Smooth muscle cell (in vitro differentiated cells): ENCODE results near the gene LRRC28. TPM values are rescaled to one million over a fixed set of nuclear protein-coding genes. Genes with fewer than 3 reads are reported as not detected.

ENCODE experiments used
- DNase-seq: peaks from one replicate; lab custom pipeline; 2025; ENCODE audit not compliant: unreplicated experiment; lab: John Stamatoyannopoulos, UW
- H2AFZ ChIP-seq: fragments of 200-600 bp; sonication (generic); 2 replicates; pipeline ENCODE4 v1.6.0; 2016; ENCODE audit warnings: antibody characterized with exemption, low read depth, mild to moderate bottlenecking
- H3F3A ChIP-seq: fragments of 200-600 bp; sonication (generic); 2 replicates; pipeline ENCODE4 v1.6.0; 2017; ENCODE audit warnings: antibody characterized with exemption, low read depth
- H3K27ac ChIP-seq: fragments of 200-600 bp; sonication (generic); 2 replicates; pipeline ENCODE4 v1.5.1; 2016; ENCODE audit warnings: low read depth, mild to moderate bottlenecking
- H3K27me3 ChIP-seq: fragments of 200-600 bp; sonication (generic); 2 replicates; pipeline ENCODE4 v1.6.1; 2016; ENCODE audit warnings: low read depth, mild to moderate bottlenecking
- H3K36me3 ChIP-seq: fragments of 200-600 bp; sonication (generic); 2 replicates; pipeline ENCODE4 v1.5.1; 2016; ENCODE audit warnings: low read depth
- H3K4me1 ChIP-seq: fragments of 200-600 bp; sonication (generic); 2 replicates; pipeline ENCODE4 v1.5.1; 2016; ENCODE audit warnings: low read depth
- H3K4me2 ChIP-seq: fragments of 200-600 bp; sonication (generic); 2 replicates; pipeline ENCODE4 v1.6.0; 2016; ENCODE audit warnings: mild to moderate bottlenecking
- H3K4me3 ChIP-seq: fragments of 200-600 bp; sonication (generic); 2 replicates; pipeline ENCODE4 v1.5.1; 2016; ENCODE audit warnings: mild to moderate bottlenecking
- H3K79me2 ChIP-seq: fragments of 200-600 bp; sonication (generic); 2 replicates; pipeline ENCODE4 v1.6.0; 2016; ENCODE audit warnings: low read depth, mild to moderate bottlenecking
- H3K9ac ChIP-seq: fragments of 200-600 bp; sonication (generic); 2 replicates; pipeline ENCODE4 v1.6.0; 2016; ENCODE audit warnings: low read depth
- H3K9me3 ChIP-seq: fragments of 200-600 bp; sonication (generic); replicated peaks from 2 replicates; pipeline ENCODE4 v1.5.1; 2016; ENCODE audit warnings: low read depth
- H4K20me1 ChIP-seq: fragments of 200-600 bp; sonication (generic); 2 replicates; pipeline ENCODE4 v1.6.0; 2016; ENCODE audit warnings: low read depth
- WGBS: methylation state at CpG from one replicate; pipeline ENCODE4 v1.1.7; 2016; ENCODE audit warnings: low lambda C conversion rate; 5-methylcytosine and 5-hydroxymethylcytosine counted together
- polyA plus RNA-seq: library from polyadenylated mRNA; unstranded; fragments of >200 nt; fragmentation: Nextera tagmentation; extraction: Ambion mirVana; gene quantifications from 2 replicates; pipeline ENCODE4 v1.2.1, GENCODE V29; 2016
- total RNA-seq: library from RNA; depleted of rRNA; stranded (reverse); fragments of >200 nt; gene quantifications from 2 replicates; pipeline ENCODE4 v1.2.3, GENCODE V29; 2014
- TF ChIP-seq, protein P1 (sequence below): fragments of 200-600 bp; sonication (generic); IDR thresholded peaks from 2 replicates; pipeline ENCODE4 v1.5.1; 2017; ENCODE audit warnings: borderline replicate concordance, mild to moderate bottlenecking, antibody characterized with exemption; ENCODE audit not compliant: insufficient read depth, poor library complexity, severe bottlenecking

LRRC28 gene
- total and polyA plus RNA-seq, 2 experiments from 2014 or later, result 26.5 to 28.8 TPM

DNA sequence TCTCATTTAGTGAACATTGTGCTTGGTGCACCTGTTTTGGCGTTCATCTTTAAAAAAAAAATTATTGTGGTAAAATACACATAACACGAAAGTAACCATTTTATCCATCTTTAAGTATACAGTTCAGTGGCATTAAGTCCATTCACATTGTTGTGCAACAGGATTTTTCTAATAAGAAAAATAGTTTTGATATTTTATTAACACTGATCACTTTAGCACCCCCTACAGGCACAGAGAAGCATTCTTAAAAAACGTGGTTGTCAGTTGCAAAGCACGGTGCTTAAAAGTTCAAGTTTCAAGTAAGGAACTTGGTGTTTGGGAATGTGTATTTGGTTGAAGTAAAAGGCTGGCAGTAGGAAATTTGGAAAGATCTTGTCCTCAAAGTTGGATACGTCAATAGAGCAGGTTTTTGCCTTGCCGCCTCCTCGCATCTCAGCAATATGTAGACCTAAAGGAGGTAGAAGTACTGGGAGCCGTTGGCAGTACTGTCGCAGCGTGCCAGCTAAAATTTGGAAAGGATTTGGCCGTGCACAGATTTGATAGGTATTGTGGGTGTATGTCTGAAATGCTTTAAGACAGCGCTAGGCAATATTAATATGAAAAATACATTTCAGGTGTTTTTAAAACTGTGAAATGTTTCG, 110.4 kb downstream of the LRRC28 start:
- no peak overlapping the region for H3K9ac ChIP-seq
- no peaks in the 10 kb centered on the region for H3F3A ChIP-seq
- H3K4me3 ChIP-seq, result no peak overlapping the region
- 83% methylated on average over 13 of the region's 13 CpGs for WGBS
- H4K20me1 ChIP-seq, result no peaks in the 10 kb centered on the region
- H3K27me3 ChIP-seq, result no peaks in the 10 kb centered on the region
- H3K4me1 ChIP-seq, result no peaks in the 10 kb centered on the region
- no peak for DNase-seq
- H3K36me3 ChIP-seq, result peaks cover 6% of the 10 kb centered on the region
- H2AFZ ChIP-seq, result no peak overlapping the region
- H3K4me2 ChIP-seq, result no peak overlapping the region
- H3K27ac ChIP-seq, result no peak overlapping the region
- no peaks in the 10 kb centered on the region for H3K9me3 ChIP-seq
- TF ChIP-seq, protein P1, sequence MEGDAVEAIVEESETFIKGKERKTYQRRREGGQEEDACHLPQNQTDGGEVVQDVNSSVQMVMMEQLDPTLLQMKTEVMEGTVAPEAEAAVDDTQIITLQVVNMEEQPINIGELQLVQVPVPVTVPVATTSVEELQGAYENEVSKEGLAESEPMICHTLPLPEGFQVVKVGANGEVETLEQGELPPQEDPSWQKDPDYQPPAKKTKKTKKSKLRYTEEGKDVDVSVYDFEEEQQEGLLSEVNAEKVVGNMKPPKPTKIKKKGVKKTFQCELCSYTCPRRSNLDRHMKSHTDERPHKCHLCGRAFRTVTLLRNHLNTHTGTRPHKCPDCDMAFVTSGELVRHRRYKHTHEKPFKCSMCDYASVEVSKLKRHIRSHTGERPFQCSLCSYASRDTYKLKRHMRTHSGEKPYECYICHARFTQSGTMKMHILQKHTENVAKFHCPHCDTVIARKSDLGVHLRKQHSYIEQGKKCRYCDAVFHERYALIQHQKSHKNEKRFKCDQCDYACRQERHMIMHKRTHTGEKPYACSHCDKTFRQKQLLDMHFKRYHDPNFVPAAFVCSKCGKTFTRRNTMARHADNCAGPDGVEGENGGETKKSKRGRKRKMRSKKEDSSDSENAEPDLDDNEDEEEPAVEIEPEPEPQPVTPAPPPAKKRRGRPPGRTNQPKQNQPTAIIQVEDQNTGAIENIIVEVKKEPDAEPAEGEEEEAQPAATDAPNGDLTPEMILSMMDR, result peak; percentile 47
- H3K79me2 ChIP-seq, result no peaks in the 10 kb centered on the region

DNA sequence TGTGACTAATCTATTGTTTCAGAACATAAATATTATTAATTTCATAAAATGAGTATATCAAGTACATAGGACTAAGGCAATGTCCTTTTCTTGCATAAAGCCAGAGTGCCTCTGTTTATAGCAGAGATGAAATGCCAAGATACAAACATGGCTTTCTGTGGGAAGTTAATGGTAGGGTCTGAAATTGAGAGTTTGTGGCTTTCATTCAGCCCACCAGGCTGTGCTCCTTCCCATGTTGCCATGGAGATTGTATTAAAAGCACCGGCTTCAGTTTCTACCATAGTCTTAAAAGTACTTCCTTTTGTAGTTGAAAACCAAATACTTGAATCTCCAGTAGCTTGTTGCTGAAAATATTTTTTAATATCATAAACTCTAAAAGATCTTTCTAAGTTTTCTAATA, 114.0 kb downstream of the LRRC28 start:
- no peaks in the 10 kb centered on the region for H3F3A ChIP-seq
- no peak overlapping the region for H3K27ac ChIP-seq
- H3K27me3 ChIP-seq, result no peaks in the 10 kb centered on the region
- no peaks in the 10 kb centered on the region for H3K4me1 ChIP-seq
- no peaks in the 10 kb centered on the region for H3K79me2 ChIP-seq
- peaks cover 17% of the 10 kb centered on the region for H3K36me3 ChIP-seq
- WGBS, result 50% methylated on average over 1 of the region's 1 CpG
- H3K9ac ChIP-seq, result no peak overlapping the region
- H3K4me3 ChIP-seq, result no peak overlapping the region
- no peaks in the 10 kb centered on the region for H3K9me3 ChIP-seq
- TF ChIP-seq, protein P1, result no peak
- no peak for DNase-seq
- no peak overlapping the region for H2AFZ ChIP-seq
- no peak overlapping the region for H3K4me2 ChIP-seq
- no peaks in the 10 kb centered on the region for H4K20me1 ChIP-seq

DNA sequence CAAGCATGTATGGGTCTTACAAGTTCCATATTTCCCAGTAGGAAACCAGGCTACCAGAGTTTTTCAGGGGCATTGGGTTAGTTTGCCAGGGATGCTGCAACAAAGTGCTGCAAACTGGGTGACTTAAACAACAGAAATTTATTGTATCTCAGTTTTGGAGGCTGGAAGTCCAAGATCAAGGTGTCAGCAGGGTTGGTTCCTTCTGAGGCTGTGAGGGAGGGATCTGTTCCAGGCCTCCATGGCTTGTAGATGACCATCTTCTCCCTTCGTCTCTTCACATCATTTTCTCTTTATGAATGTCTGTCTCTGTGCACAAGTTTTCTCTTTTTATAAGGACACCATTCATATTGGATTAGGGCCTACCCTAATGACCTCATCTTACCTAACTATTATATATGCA, 114.7 kb downstream of the LRRC28 start:
- TF ChIP-seq, protein P1, result no peak
- Histone ChIP-seq H3F3A (no peaks in the 10 kb centered on the region), H3K79me2 (no peaks in the 10 kb centered on the region), H3K27ac (no peak overlapping the region), H3K4me2 (no peak overlapping the region), H3K4me1 (no peaks in the 10 kb centered on the region), H3K36me3 (peaks cover 17% of the 10 kb centered on the region), H4K20me1 (no peaks in the 10 kb centered on the region), H3K9me3 (no peaks in the 10 kb centered on the region), H3K4me3 (no peak overlapping the region), H2AFZ (no peak overlapping the region), H3K27me3 (no peaks in the 10 kb centered on the region), H3K9ac (no peak overlapping the region)
- 97% methylated on average over 1 of the region's 1 CpG for WGBS
- DNase-seq, result no peak

GRCh38 chr15:99368743-99369142, 117.5 kb downstream of the LRRC28 start:
- no peak for DNase-seq
- Histone ChIP-seq H3K4me2 (no peak overlapping the region), H3K79me2 (no peaks in the 10 kb centered on the region), H3F3A (no peaks in the 10 kb centered on the region), H3K4me1 (no peaks in the 10 kb centered on the region), H4K20me1 (no peaks in the 10 kb centered on the region), H3K36me3 (peaks cover 17% of the 10 kb centered on the region), H3K9ac (no peak overlapping the region), H2AFZ (no peak overlapping the region), H3K27me3 (no peaks in the 10 kb centered on the region), H3K4me3 (no peak overlapping the region), H3K27ac (no peak overlapping the region), H3K9me3 (no peaks in the 10 kb centered on the region)
- TF ChIP-seq, protein P1, result no peak
